OCI-LY7 (cell line): Measurements from ENCODE around the gene PTPRJ. TPM values are rescaled to one million over a fixed set of nuclear protein-coding genes. Genes with fewer than 3 reads are reported as not detected.

Experiments used
- BruUV-seq: library from RNA; stranded (reverse); fragments of 400-500 nt; replicated peaks from 2 replicates; lab custom pipeline; 2021; lab: Mats Ljungman, UMichigan
- CTCF ChIA-PET: fragments of 300-600 bp; sonication (Branson Sonifier 250); formaldehyde crosslinking; loops from one replicate; lab custom pipeline; 2022; ENCODE audit warnings: antibody characterized with exemption; ENCODE audit not compliant: unreplicated experiment; lab: Charles Lee
- POLR2A ChIA-PET: fragments of 300-600 bp; sonication (Branson Sonifier 250); formaldehyde crosslinking; loops from one replicate; lab custom pipeline; 2022; ENCODE audit warnings: antibody characterized with exemption; lab: Charles Lee
- DNase-seq: peaks from one replicate; pipeline ENCODE4 v3.0.0-alpha.2; 2015; ENCODE audit warnings: low spot score
- H2AFZ ChIP-seq: fragments of 200-600 bp; sonication (generic), shearing (Covaris generic); 2 replicates; pipeline ENCODE4 v1.6.1; 2014; ENCODE audit warnings: mild to moderate bottlenecking, antibody characterized with exemption, low read length, moderate library complexity
- H3K27ac ChIP-seq: fragments of 200-600 bp; sonication (generic); 2 replicates; pipeline ENCODE4 v1.5.1; 2014; ENCODE audit warnings: mixed run types, low read depth, mild to moderate bottlenecking, moderate library complexity, low read length, inconsistent platforms; ENCODE audit not compliant: poor library complexity, severe bottlenecking
- H3K36me3 ChIP-seq: fragments of 200-600 bp; sonication (generic); 2 replicates; pipeline ENCODE4 v1.6.1; 2014; ENCODE audit warnings: mild to moderate bottlenecking, antibody characterized with exemption, low read length, moderate library complexity, mixed read lengths; ENCODE audit not compliant: insufficient read depth
- H3K4me1 ChIP-seq: fragments of 200-600 bp; sonication (generic); 2 replicates; pipeline ENCODE4 v1.5.1; 2014; ENCODE audit warnings: mild to moderate bottlenecking, low read length; ENCODE audit not compliant: insufficient read depth, poor library complexity, severe bottlenecking
- H3K4me2 ChIP-seq: fragments of 200-600 bp; sonication (generic); 2 replicates; pipeline ENCODE4 v1.6.1; 2014; ENCODE audit warnings: mild to moderate bottlenecking, low read length
- H3K4me3 ChIP-seq: fragments of 200-600 bp; sonication (generic); 2 replicates; pipeline ENCODE4 v1.5.1; 2014; ENCODE audit warnings: mild to moderate bottlenecking, low read depth, low read length; ENCODE audit not compliant: poor library complexity, severe bottlenecking
- H3K79me2 ChIP-seq: fragments of 200-600 bp; sonication (generic); 2 replicates; pipeline ENCODE4 v1.6.1; 2016; ENCODE audit warnings: low read depth, mild to moderate bottlenecking, low read length, moderate library complexity, mixed read lengths; ENCODE audit not compliant: insufficient read depth
- H3K9me2 ChIP-seq: fragments of 200-600 bp; sonication (generic); 2 replicates; pipeline ENCODE4 v1.6.1; 2016; ENCODE audit warnings: mild to moderate bottlenecking, low read length, mixed read lengths; ENCODE audit not compliant: insufficient read depth
- H3K9me3 ChIP-seq: fragments of 200-600 bp; sonication (generic); 2 replicates; pipeline ENCODE4 v1.6.1; 2014; ENCODE audit warnings: mild to moderate bottlenecking, mixed run types, low read length, mixed read lengths
- H4K20me1 ChIP-seq: fragments of 200-600 bp; sonication (generic); 2 replicates; pipeline ENCODE4 v1.6.1; 2014; ENCODE audit warnings: mild to moderate bottlenecking, antibody characterized with exemption, low read length, moderate library complexity, mixed read lengths; ENCODE audit not compliant: insufficient read depth
- CTCF ChIP-seq: fragments of 200-600 bp; sonication (generic); conservative IDR thresholded peaks from 2 replicates; pipeline ENCODE4 v1.5.1; 2014; ENCODE audit warnings: mild to moderate bottlenecking, antibody characterized with exemption, low read length, moderate library complexity, mixed read lengths
- EZH2phosphoT487 ChIP-seq: fragments of 200-600 bp; sonication (generic); IDR thresholded peaks from 2 replicates; pipeline ENCODE4 v1.6.1; 2018; ENCODE audit warnings: low read depth, borderline replicate concordance, mild to moderate bottlenecking, mixed run types, antibody characterized with exemption, low read length, moderate library complexity, mixed read lengths
- intact Hi-C: fragments of 100-400 bp; cut with micrococcal nuclease; formaldehyde crosslinking; loops from one replicate; pipeline ENCODE4 v1.10.0; 2022; ENCODE audit not compliant: unreplicated experiment
- total RNA-seq, 2 experiments: library from RNA; depleted of rRNA in 1 of 2; stranded (reverse); fragments of >200 nt in 1 of 2; shearing (Covaris generic) in 1 of 2; gene quantifications; 2 replicates each; pipeline ENCODE4 v1.2.3, GENCODE V29; 2014 to 2022

Gene PTPRJ
- total RNA-seq, 2 experiments from 2014 or later, result 5.4 to 28.3 TPM

GRCh38 chr11:48093323-48093722 is 113.0 kb downstream of the PTPRJ start:
- POLR2A ChIA-PET, result interaction anchor here (0.6 to 2.5 kb wide), 4 partner anchors 10 to 86 kb away, joined by 3 to 7 read pairs (median 6); no protein-coding TSS in a partner anchor
- Histone ChIP-seq H3K4me3 (no peak overlapping the region), H3K9me3 (no peaks in the 10 kb centered on the region), H2AFZ (no peak overlapping the region), H3K79me2 (no peaks in the 10 kb centered on the region; the same call in 1 of the 2 replicates), H3K36me3 (no peaks in the 10 kb centered on the region), H3K27ac (no peak overlapping the region), H3K4me1 (peaks cover 36% of the 10 kb centered on the region), H4K20me1 (peaks cover 9% of the 10 kb centered on the region), H3K4me2 (peak overlapping the region; percentile 37), H3K9me2 (no peaks in the 10 kb centered on the region)
- DNase-seq, result no peak
- no peak for TF ChIP-seq CTCF
- no peak for TF ChIP-seq EZH2phosphoT487
- intact Hi-C loops, result no loop called here
- no TSS peak for BruUV-seq
- CTCF ChIA-PET, result interaction anchor here (0.5 to 1.4 kb wide), 4 partner anchors 12 to 583 kb away, joined by 3 to 6 read pairs (median 3); no protein-coding TSS in a partner anchor

GRCh38 chr11:48093795-48094642 is 113.7 kb downstream of the PTPRJ start:
- POLR2A ChIA-PET, result interaction anchor here (0.9 to 1.4 kb wide), 2 partner anchors 31 to 157 kb away, joined by 3 to 5 read pairs; no protein-coding TSS in a partner anchor
- Histone ChIP-seq H3K79me2 (no peaks in the 10 kb centered on the region; the same call in 1 of the 2 replicates), H3K4me2 (peak overlapping the region; percentile 37), H3K9me3 (no peaks in the 10 kb centered on the region), H3K4me3 (no peak overlapping the region), H3K9me2 (no peaks in the 10 kb centered on the region), H4K20me1 (peaks cover 9% of the 10 kb centered on the region), H3K36me3 (no peaks in the 10 kb centered on the region), H2AFZ (no peak overlapping the region), H3K4me1 (peaks cover 36% of the 10 kb centered on the region), H3K27ac (no peak overlapping the region)
- CTCF ChIA-PET, result interaction anchor here (0.6 to 1.4 kb wide), 3 partner anchors 11 to 160 kb away, joined by 3 to 6 read pairs (median 3); no protein-coding TSS in a partner anchor
- BruUV-seq, result no TSS peak
- DNase-seq, result no peak
- intact Hi-C loops, result no loop called here
- no peak for TF ChIP-seq EZH2phosphoT487

- no peaks in the 10 kb centered on the region for H3K36me3 ChIP-seq
- intact Hi-C loops, result no loop called here
- BruUV-seq, result no TSS peak
- CTCF ChIA-PET, result no interaction called here
- DNase-seq, result no peak
- H3K4me1 ChIP-seq, result peaks cover 35% of the 10 kb centered on the region
- no peak overlapping the region for H3K27ac ChIP-seq
- H3K9me2 ChIP-seq, result no peaks in the 10 kb centered on the region
- no peak overlapping the region for H2AFZ ChIP-seq
- no peak overlapping the region for H3K4me3 ChIP-seq
- H3K79me2 ChIP-seq, result no peaks in the 10 kb centered on the region; the same call in 1 of the 2 replicates
- TF ChIP-seq EZH2phosphoT487, result no peak
- TF ChIP-seq CTCF, result no peak
- no peaks in the 10 kb centered on the region for H3K9me3 ChIP-seq
- 0 out of 2 replicates have a peak overlapping the region, but pooled peaks have one; percentile 37 for H3K4me2 ChIP-seq
- POLR2A ChIA-PET, result interaction anchor here (0.6 to 1.7 kb wide), 5 partner anchors 10 to 159 kb away, joined by 3 to 4 read pairs (median 3); no protein-coding TSS in a partner anchor
- H4K20me1 ChIP-seq, result peaks cover 13% of the 10 kb centered on the region
These were observed 114.4 kb downstream of the PTPRJ start for GRCh38 chr11:48094643-48095339.
